ENCODE measurements around the gene APOL1.

APOL1 gene

GRCh38 chr22:36234919-36235318 is 18.0 kb upstream of the APOL1 start:
- no peak for TF ChIP-seq ZNF70 (CRISPR knock-in tag; IDR thresholded peaks at IDR 0.05)
- TF ChIP-seq ZFP3 (CRISPR knock-in tag; IDR thresholded peaks at IDR 0.05): no peak
- TF ChIP-seq CSDC2 (CRISPR knock-in tag; IDR thresholded peaks at IDR 0.05): no peak
- no peak for TF ChIP-seq ESRRG (CRISPR knock-in tag; IDR thresholded peaks at IDR 0.05)
- TF ChIP-seq CSRNP3 (CRISPR knock-in tag; IDR thresholded peaks at IDR 0.05): no peak
- no peak for TF ChIP-seq ZFP30 (CRISPR knock-in tag; IDR thresholded peaks at IDR 0.05)
- TF ChIP-seq, protein P1, sequence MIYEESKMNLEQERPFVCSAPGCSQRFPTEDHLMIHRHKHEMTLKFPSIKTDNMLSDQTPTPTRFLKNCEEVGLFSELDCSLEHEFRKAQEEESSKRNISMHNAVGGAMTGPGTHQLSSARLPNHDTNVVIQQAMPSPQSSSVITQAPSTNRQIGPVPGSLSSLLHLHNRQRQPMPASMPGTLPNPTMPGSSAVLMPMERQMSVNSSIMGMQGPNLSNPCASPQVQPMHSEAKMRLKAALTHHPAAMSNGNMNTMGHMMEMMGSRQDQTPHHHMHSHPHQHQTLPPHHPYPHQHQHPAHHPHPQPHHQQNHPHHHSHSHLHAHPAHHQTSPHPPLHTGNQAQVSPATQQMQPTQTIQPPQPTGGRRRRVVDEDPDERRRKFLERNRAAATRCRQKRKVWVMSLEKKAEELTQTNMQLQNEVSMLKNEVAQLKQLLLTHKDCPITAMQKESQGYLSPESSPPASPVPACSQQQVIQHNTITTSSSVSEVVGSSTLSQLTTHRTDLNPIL (CRISPR knock-in tag; IDR thresholded peaks at IDR 0.05; ENCODE audit: low read depth): no peak
- TF ChIP-seq POU6F1 (CRISPR knock-in tag; IDR thresholded peaks at IDR 0.05; ENCODE audit: borderline replicate concordance, low read depth): no peak
- no peak for TF ChIP-seq PPARA (CRISPR knock-in tag; IDR thresholded peaks at IDR 0.05; ENCODE audit: borderline replicate concordance)
- no peak for TF ChIP-seq ARNTL (CRISPR knock-in tag; IDR thresholded peaks at IDR 0.05; ENCODE audit: borderline replicate concordance, low read depth)
- TF ChIP-seq GLIS3 (CRISPR knock-in tag; IDR thresholded peaks at IDR 0.05): no peak
- TF ChIP-seq RARB (CRISPR knock-in tag; IDR thresholded peaks at IDR 0.05): no peak
- TF ChIP-seq BACH2 (CRISPR knock-in tag; IDR thresholded peaks at IDR 0.05; ENCODE audit: borderline replicate concordance): no peak
- no peak for TF ChIP-seq ZNF8 (CRISPR knock-in tag; IDR thresholded peaks at IDR 0.05)
- TF ChIP-seq, protein P2, sequence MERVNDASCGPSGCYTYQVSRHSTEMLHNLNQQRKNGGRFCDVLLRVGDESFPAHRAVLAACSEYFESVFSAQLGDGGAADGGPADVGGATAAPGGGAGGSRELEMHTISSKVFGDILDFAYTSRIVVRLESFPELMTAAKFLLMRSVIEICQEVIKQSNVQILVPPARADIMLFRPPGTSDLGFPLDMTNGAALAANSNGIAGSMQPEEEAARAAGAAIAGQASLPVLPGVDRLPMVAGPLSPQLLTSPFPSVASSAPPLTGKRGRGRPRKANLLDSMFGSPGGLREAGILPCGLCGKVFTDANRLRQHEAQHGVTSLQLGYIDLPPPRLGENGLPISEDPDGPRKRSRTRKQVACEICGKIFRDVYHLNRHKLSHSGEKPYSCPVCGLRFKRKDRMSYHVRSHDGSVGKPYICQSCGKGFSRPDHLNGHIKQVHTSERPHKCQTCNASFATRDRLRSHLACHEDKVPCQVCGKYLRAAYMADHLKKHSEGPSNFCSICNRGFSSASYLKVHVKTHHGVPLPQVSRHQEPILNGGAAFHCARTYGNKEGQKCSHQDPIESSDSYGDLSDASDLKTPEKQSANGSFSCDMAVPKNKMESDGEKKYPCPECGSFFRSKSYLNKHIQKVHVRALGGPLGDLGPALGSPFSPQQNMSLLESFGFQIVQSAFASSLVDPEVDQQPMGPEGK (CRISPR knock-in tag; IDR thresholded peaks at IDR 0.05; ENCODE audit: borderline replicate concordance): no peak
- no peak for TF ChIP-seq OSR1 (CRISPR knock-in tag; IDR thresholded peaks at IDR 0.05)
- no peak for TF ChIP-seq TOX (CRISPR knock-in tag; IDR thresholded peaks at IDR 0.05; ENCODE audit: borderline replicate concordance)
- TF ChIP-seq ISL1 (CRISPR knock-in tag; IDR thresholded peaks at IDR 0.05): no peak
- TF ChIP-seq TCF4 (CRISPR knock-in tag; IDR thresholded peaks at IDR 0.05; ENCODE audit: borderline replicate concordance): no peak
- TF ChIP-seq, protein P3, sequence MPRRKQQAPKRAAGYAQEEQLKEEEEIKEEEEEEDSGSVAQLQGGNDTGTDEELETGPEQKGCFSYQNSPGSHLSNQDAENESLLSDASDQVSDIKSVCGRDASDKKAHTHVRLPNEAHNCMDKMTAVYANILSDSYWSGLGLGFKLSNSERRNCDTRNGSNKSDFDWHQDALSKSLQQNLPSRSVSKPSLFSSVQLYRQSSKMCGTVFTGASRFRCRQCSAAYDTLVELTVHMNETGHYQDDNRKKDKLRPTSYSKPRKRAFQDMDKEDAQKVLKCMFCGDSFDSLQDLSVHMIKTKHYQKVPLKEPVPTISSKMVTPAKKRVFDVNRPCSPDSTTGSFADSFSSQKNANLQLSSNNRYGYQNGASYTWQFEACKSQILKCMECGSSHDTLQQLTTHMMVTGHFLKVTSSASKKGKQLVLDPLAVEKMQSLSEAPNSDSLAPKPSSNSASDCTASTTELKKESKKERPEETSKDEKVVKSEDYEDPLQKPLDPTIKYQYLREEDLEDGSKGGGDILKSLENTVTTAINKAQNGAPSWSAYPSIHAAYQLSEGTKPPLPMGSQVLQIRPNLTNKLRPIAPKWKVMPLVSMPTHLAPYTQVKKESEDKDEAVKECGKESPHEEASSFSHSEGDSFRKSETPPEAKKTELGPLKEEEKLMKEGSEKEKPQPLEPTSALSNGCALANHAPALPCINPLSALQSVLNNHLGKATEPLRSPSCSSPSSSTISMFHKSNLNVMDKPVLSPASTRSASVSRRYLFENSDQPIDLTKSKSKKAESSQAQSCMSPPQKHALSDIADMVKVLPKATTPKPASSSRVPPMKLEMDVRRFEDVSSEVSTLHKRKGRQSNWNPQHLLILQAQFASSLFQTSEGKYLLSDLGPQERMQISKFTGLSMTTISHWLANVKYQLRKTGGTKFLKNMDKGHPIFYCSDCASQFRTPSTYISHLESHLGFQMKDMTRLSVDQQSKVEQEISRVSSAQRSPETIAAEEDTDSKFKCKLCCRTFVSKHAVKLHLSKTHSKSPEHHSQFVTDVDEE (CRISPR knock-in tag; IDR thresholded peaks at IDR 0.05): no peak

GRCh38 chr22:36235585-36235984 is 17.3 kb upstream of the APOL1 start:
- no peak for ATAC-seq
- TF ChIP-seq ISL1 (CRISPR knock-in tag; IDR thresholded peaks at IDR 0.05): no peak
- no peak for TF ChIP-seq BACH2 (CRISPR knock-in tag; IDR thresholded peaks at IDR 0.05; ENCODE audit: borderline replicate concordance)
- TF ChIP-seq, protein P1 (CRISPR knock-in tag; IDR thresholded peaks at IDR 0.05; ENCODE audit: low read depth): no peak
- TF ChIP-seq CSDC2 (CRISPR knock-in tag; IDR thresholded peaks at IDR 0.05): no peak
- no peak for TF ChIP-seq ZFP30 (CRISPR knock-in tag; IDR thresholded peaks at IDR 0.05)
- TF ChIP-seq ZNF565 (CRISPR knock-in tag; conservative IDR thresholded peaks at IDR 0.05; ENCODE audit: low read depth): no peak
- TF ChIP-seq, protein P3 (CRISPR knock-in tag; IDR thresholded peaks at IDR 0.05): no peak
- no peak for TF ChIP-seq TCF4 (CRISPR knock-in tag; IDR thresholded peaks at IDR 0.05; ENCODE audit: borderline replicate concordance)
- no peak for TF ChIP-seq SNAI2 (CRISPR knock-in tag; IDR thresholded peaks at IDR 0.05)
- no peak for TF ChIP-seq OSR1 (CRISPR knock-in tag; IDR thresholded peaks at IDR 0.05)
- TF ChIP-seq, protein P2 (CRISPR knock-in tag; IDR thresholded peaks at IDR 0.05; ENCODE audit: borderline replicate concordance): no peak
- TF ChIP-seq ESRRG (CRISPR knock-in tag; IDR thresholded peaks at IDR 0.05): no peak
- no peak for TF ChIP-seq ZNF8 (CRISPR knock-in tag; IDR thresholded peaks at IDR 0.05)
- no peak for TF ChIP-seq ZFP3 (CRISPR knock-in tag; IDR thresholded peaks at IDR 0.05)
- no peak for TF ChIP-seq ZC3H10 (CRISPR knock-in tag; IDR thresholded peaks at IDR 0.05)
- no peak for TF ChIP-seq ZNF70 (CRISPR knock-in tag; IDR thresholded peaks at IDR 0.05)

More at GRCh38 chr22:36234919-36235318, 18.0 kb upstream of the APOL1 start:
- no peak for ATAC-seq

All from SK-N-SH treated with all-trans-retinoic acid at 6 μM for 48 hours (cell line).